GM12878 (cell line): Measurements from ENCODE around the gene NDOR1. TPM values are rescaled to one million over a fixed set of nuclear protein-coding genes. Genes with fewer than 3 reads are reported as not detected.

Experiments used
- ATAC-seq: fragments of 200-7000 bp; cut with Tn5 transposase; 3 replicates; pipeline ENCODE4 v1.9.1; 2020; ENCODE audit warnings: mild to moderate bottlenecking, moderate library complexity
- BruUV-seq: library from RNA; stranded (reverse); fragments of 400-500 nt; replicated peaks from 2 replicates; lab custom pipeline; 2021; lab: Mats Ljungman, UMichigan
- CTCF ChIA-PET: fragments of 300-600 bp; sonication (Branson Sonifier 250); formaldehyde crosslinking; extraction: SDS; loops from one replicate; lab custom pipeline; 2021; ENCODE audit warnings: inconsistent platforms; lab: Yijun Ruan, JAX
- POLR2A ChIA-PET: fragments of 350-600 bp; formaldehyde crosslinking; extraction: SDS; loops from one replicate; lab custom pipeline; 2021; ENCODE audit warnings: inconsistent platforms; lab: Charles Lee
- RAD21 ChIA-PET: fragments of 300-600 bp; sonication (Branson Sonifier 250); formaldehyde crosslinking; loops from one replicate; lab custom pipeline; 2023; ENCODE audit warnings: antibody characterized with exemption; ENCODE audit not compliant: unreplicated experiment; lab: Charles Lee
- SMC1A ChIA-PET: fragments of 300-600 bp; sonication (Branson Sonifier 250); formaldehyde crosslinking; loops from one replicate; lab custom pipeline; 2023; ENCODE audit not compliant: unreplicated experiment, uncharacterized antibody; lab: Charles Lee
- DNase-seq: peaks from one replicate; pipeline ENCODE4 v3.0.0-alpha.2; 2011; ENCODE audit warnings: low read depth, low spot score
- FAIRE-seq: peaks from 3 replicates; lab custom pipeline; 2011; peaks lifted over from hg19 to GRCh38; lab: Jason Lieb, UNC
- H2AFZ ChIP-seq: 2 replicates; pipeline ENCODE4 v1.6.0; 2011; ENCODE audit warnings: low read depth, low read length, control low read depth; ENCODE audit not compliant: control insufficient read depth
- H3K27ac ChIP-seq: 2 replicates; pipeline ENCODE4 v1.5.1; 2011; ENCODE audit warnings: control low read depth; ENCODE audit not compliant: control insufficient read depth, insufficient read depth
- H3K27me3 ChIP-seq, 2 experiments: replicated peaks in 1 of 2; 2 replicates each; pipeline versions ENCODE4 v1.6.0 to v1.6.1; 2011; ENCODE audit warnings: low read length in 1 of 2; ENCODE audit not compliant: control insufficient read depth in 2 of 2, insufficient read depth in 2 of 2
- H3K36me3 ChIP-seq, 2 experiments: 2 replicates each; pipeline ENCODE4 v1.5.1; 2011; ENCODE audit warnings: low read length in 1 of 2; ENCODE audit not compliant: control insufficient read depth in 2 of 2, insufficient read depth in 2 of 2
- H3K4me1 ChIP-seq: 2 replicates; pipeline ENCODE4 v1.6.1; 2011; ENCODE audit warnings: mild to moderate bottlenecking, low read length, moderate library complexity, mixed read lengths; ENCODE audit not compliant: control insufficient read depth, insufficient read depth
- H3K4me2 ChIP-seq: 2 replicates; pipeline ENCODE4 v1.6.0; 2011; ENCODE audit warnings: control low read depth; ENCODE audit not compliant: control insufficient read depth, insufficient read depth
- H3K4me3 ChIP-seq: fragments of 200-600 bp; sonication (generic); 2 replicates; pipeline ENCODE4 v1.5.1; 2016
- H3K79me2 ChIP-seq: 2 replicates; pipeline ENCODE4 v1.6.0; 2011; ENCODE audit warnings: low read length; ENCODE audit not compliant: control insufficient read depth, insufficient read depth
- H3K9ac ChIP-seq: 2 replicates; pipeline ENCODE4 v1.8.0; 2011; ENCODE audit warnings: low read length, control low read depth, mixed read lengths; ENCODE audit not compliant: control insufficient read depth, insufficient read depth
- H3K9me3 ChIP-seq: replicated peaks from 3 replicates; pipeline ENCODE4 v1.5.1; 2011; ENCODE audit warnings: mild to moderate bottlenecking, low read length; ENCODE audit not compliant: control insufficient read depth, insufficient read depth
- H4K20me1 ChIP-seq: 2 replicates; pipeline ENCODE4 v1.6.0; 2011; ENCODE audit not compliant: control insufficient read depth, insufficient read depth
- BCL11A ChIP-seq: IDR thresholded peaks from 2 replicates; pipeline ENCODE4 v1.6.1; 2011; ENCODE audit warnings: low read depth, low read length
- BHLHE40 ChIP-seq, 2 experiments: fragments of 450-650 bp in 1 of 2; IDR thresholded peaks; 2 replicates each; pipeline ENCODE4 v1.6.1; 2011 to 2017; ENCODE audit warnings: low read depth in 2 of 2, borderline replicate concordance in 1 of 2, improper control_type of control experiment in 1 of 2, low read length in 1 of 2, mild to moderate bottlenecking in 1 of 2
- EGR1 ChIP-seq, 2 experiments: IDR thresholded peaks; 1 replicate in 1 of 2; 2 replicates in 1 of 2; pipeline ENCODE4 v1.6.1; 2011 to 2012; ENCODE audit warnings: low read depth in 2 of 2, low read length in 2 of 2, borderline replicate concordance in 1 of 2, mild to moderate bottlenecking in 1 of 2, moderate library complexity in 1 of 2
- IKZF1 ChIP-seq: fragments of 450-650 bp; conservative IDR thresholded peaks from 2 replicates; pipeline ENCODE4 v1.6.1; 2017; ENCODE audit warnings: antibody characterized with exemption, mild to moderate bottlenecking
- JUNB ChIP-seq: IDR thresholded peaks from 2 replicates; pipeline ENCODE4 v1.6.1; 2016; ENCODE audit warnings: antibody characterized with exemption, mild to moderate bottlenecking
- NRF1 ChIP-seq: conservative IDR thresholded peaks from 2 replicates; pipeline ENCODE4 v1.6.1; 2011; ENCODE audit warnings: mild to moderate bottlenecking, low read depth, low read length, improper control_type of control experiment
- POU2F2 ChIP-seq: IDR thresholded peaks from 3 replicates; pipeline ENCODE4 v1.6.1; 2011; ENCODE audit warnings: low read depth, mild to moderate bottlenecking, low read length, borderline replicate concordance
- RBBP5 ChIP-seq: fragments of 200-600 bp; sonication (generic); conservative IDR thresholded peaks from 2 replicates; pipeline ENCODE4 v1.6.1; 2016
- TBL1XR1 ChIP-seq: IDR thresholded peaks from 2 replicates; pipeline ENCODE4 v1.6.1; 2012; ENCODE audit warnings: low read depth, low read length, improper control_type of control experiment
- TCF7 ChIP-seq: IDR thresholded peaks from 2 replicates; pipeline ENCODE4 v1.6.1; 2014; ENCODE audit warnings: antibody characterized with exemption, borderline replicate concordance
- YY1 ChIP-seq: IDR thresholded peaks from 2 replicates; pipeline ENCODE4 v1.6.1; 2011; ENCODE audit warnings: low read depth, mild to moderate bottlenecking, low read length
- ZNF217 ChIP-seq: fragments of 450-650 bp; IDR thresholded peaks from 2 replicates; pipeline ENCODE4 v1.6.1; 2017; ENCODE audit warnings: antibody characterized with exemption, mild to moderate bottlenecking
- WGBS: methylation state at CpG from one replicate; pipeline ENCODE4 v1.1.6; 2016; ENCODE audit warnings: low lambda C conversion rate; ENCODE audit not compliant: insufficient replicate concordance, insufficient coverage; ENCODE audit errors: missing lambda C conversion rate; 5-methylcytosine and 5-hydroxymethylcytosine counted together
- in situ Hi-C: fragments of 300-500 bp; cut with MboI; formaldehyde crosslinking; loops from 9 replicates; pipeline ENCODE4 v1.14.3; 2018; ENCODE audit warnings: mixed read lengths
- intact Hi-C: fragments of 100-400 bp; cut with micrococcal nuclease; formaldehyde crosslinking; loops from one replicate; pipeline ENCODE4 v1.14.2; 2022; ENCODE audit not compliant: unreplicated experiment
- polyA plus RNA-seq, 11 experiments: library from polyadenylated mRNA; depleted of rRNA in 4 of 11; unstranded in 6 of 11; stranded (reverse) in 5 of 11; fragments of >200 nt; fragmentation: Nextera tagmentation in 4 of 11; fragmentation: Illumina TruSeq in 1 of 11; extraction: Ambion mirVana in 4 of 11; extraction: Trizol in 1 of 11; gene quantifications; 1 replicate in 1 of 11; 2 replicates in 10 of 11; pipeline versions ENCODE4 v1.2.1 to v1.2.3, GENCODE V29; 2011 to 2016; ENCODE audit warnings: inconsistent platforms in 2 of 11, missing spikeins in 2 of 11, low read depth in 1 of 11
- total RNA-seq, 4 experiments: library from RNA; depleted of rRNA in 3 of 4; stranded (reverse); fragments of >200 nt in 3 of 4; fragmentation: Illumina TruSeq in 1 of 4; extraction: Trizol in 1 of 4; gene quantifications; 2 replicates each; pipeline versions ENCODE4 v1.2.1 to v1.2.3, GENCODE V29; 2013 to 2021
- TF ChIP-seq, protein P1 (sequence below): fragments of 450-650 bp; IDR thresholded peaks from 2 replicates; pipeline ENCODE4 v1.6.1; 2016; ENCODE audit warnings: mild to moderate bottlenecking
- TF ChIP-seq, protein P2 (sequence below): fragments of 450-650 bp; formaldehyde crosslinking; IDR thresholded peaks from 2 replicates; pipeline ENCODE4 v1.4.0; 2022; ENCODE audit warnings: mild to moderate bottlenecking, moderate library complexity
- TF ChIP-seq, protein P3 (sequence below): IDR thresholded peaks from 2 replicates; pipeline ENCODE4 v1.6.1; 2011; ENCODE audit warnings: low read depth, mild to moderate bottlenecking, low read length, moderate library complexity, borderline replicate concordance; ENCODE audit errors: extremely low read depth
- TF ChIP-seq, protein P4 (sequence below): IDR thresholded peaks from 2 replicates; pipeline ENCODE4 v1.6.1; 2012; ENCODE audit warnings: low read length, inconsistent platforms

The NDOR1 gene
- total and polyA plus RNA-seq, 10 of the 15 experiments (the other 5 are each of a cell fraction or from before 2014, with no cell fraction given): 0.04 to 32.9 (median 11.1) TPM

DNA sequence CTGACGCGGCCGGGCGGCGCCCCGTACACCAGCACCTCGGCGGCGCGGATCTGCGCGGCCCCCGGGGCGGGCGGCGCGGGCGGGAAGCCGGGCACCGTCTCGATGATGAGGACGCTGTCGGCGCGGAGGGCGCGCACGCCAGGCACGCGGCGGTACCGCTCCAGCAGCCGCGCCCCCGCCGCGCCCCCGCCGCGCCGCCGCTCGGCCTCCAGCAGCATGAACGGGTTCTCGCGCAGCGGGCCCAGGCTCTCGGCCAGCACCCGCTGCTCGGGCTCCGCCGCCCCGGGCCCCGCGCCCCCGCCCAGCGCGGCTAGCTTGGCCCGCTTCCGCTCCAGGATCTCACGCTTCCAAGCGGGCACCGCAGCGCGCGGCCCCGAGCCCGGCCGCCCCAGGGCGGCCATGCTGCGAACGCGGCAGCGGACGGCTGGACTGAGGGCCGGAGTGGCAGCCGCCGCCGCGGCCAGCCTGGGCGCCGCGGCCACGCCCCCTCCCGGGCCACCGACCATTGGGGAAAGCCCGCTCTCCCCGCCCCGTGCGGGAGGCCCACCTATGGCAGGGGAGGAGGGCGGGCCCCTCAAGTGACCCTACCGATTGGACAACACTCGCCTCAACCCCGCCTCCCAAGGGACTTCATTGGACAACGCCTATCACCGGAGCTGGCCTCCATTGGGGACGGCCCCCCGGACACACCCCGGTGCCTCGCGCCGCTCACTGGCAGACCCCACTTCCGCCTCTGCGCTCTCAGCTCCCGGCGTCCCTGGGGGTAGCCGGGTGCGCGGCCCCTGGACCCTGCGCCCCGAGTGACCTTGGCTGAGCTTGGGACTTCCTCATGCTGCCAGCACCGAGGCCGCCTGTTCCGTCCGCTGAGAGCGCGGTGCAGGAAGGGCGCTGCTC, 4.9 kb upstream of the NDOR1 start, which contains the start of gene TPRN:
TPRN (minus strand) TSS at position 431 of the 894 bp plus-strand sequence; CDS start at position 401, 30 bp downstream.
- Histone ChIP-seq H3K4me2 (peak within 1 kb of the TSS; percentile 86), H3K9ac (peak within 1 kb of the TSS; percentile 78), H3K9me3 (no peaks in the 10 kb centered on the region), H3K4me1 (peaks cover 32% of the 10 kb centered on the region), H4K20me1 (no peaks in the 10 kb centered on the region), H2AFZ (peak within 1 kb of the TSS; percentile 74), H3K4me3 (peak within 1 kb of the TSS; percentile 77), H3K27ac (peak within 1 kb of the TSS; percentile 62), H3K79me2 (peaks cover 26% of the 10 kb centered on the region), H3K27me3 (no peaks in the 10 kb centered on the region), H3K36me3 (no peaks in the 10 kb centered on the region)
- WGBS: under 1% methylated on average over 78 of the region's 118 CpGs
- FAIRE-seq (peak; percentile 99), ATAC-seq (peak; percentile 96), DNase-seq (peak; percentile 95)
- ChIA-PET CTCF (interaction anchor here (0.6 to 1.9 kb wide), 7 partner anchors 12 to 76 kb away, joined by 3 to 11 read pairs (median 4); partner anchors contain the start of genes ANAPC2 and SSNA1), POLR2A (interaction anchor here (0.5 to 8.0 kb wide), 18 partner anchors 11 to 225 kb away, joined by 3 to 68 read pairs (median 5); partner anchors contain the start of genes CYSRT1, MAN1B1, RNF208 and SAPCD2), SMC1A (interaction anchor here (1.0 to 4.6 kb wide), 5 partner anchors 11 to 253 kb away, joined by 3 to 18 read pairs (median 4); partner anchors contain the start of genes CYSRT1 and RNF208), RAD21 (interaction anchor here (0.7 to 1.5 kb wide), 9 partner anchors 12 to 112 kb away, joined by 3 to 9 read pairs (median 4); partner anchors contain the start of genes ANAPC2, RNF208, SSNA1 and TUBB4B)
- in situ Hi-C loops: no loop called here
- intact Hi-C loops: loop anchor here (2.0 kb wide), 2 partner anchors 22 to 78 kb away; partner anchors contain the start of gene RNF208
- no TSS peak for BruUV-seq
- TF ChIP-seq TBL1XR1 (peak; percentile 22; the same call in 1 of the 2 replicates), POU2F2 (peak; percentile 12; the same call in 1 of the 3 replicates), BCL11A (no peak), JUNB (no peak), BHLHE40 (IDR thresholded peaks at IDR 0.05; ENCODE audit: borderline replicate concordance in 1 of 2, low read depth in 2 of 2, low read length in 1 of 2) (peak; percentile 19 to 69; a peak in 2 of 4 replicates), NRF1 (peak; percentile 30; the same call in 1 of the 2 replicates), TCF7 (no peak), ZNF217 (peak; percentile 49; the same call in 1 of the 2 replicates), EGR1 (IDR thresholded peaks at IDR 0.05; ENCODE audit: borderline replicate concordance in 1 of 2, low read depth in 2 of 2, low read length in 2 of 2) (peak in 1 of 2 experiments; percentile 23; a peak in 1 of 3 replicates), IKZF1 (peak; percentile 60), RBBP5 (no peak), YY1 (peak; percentile 92)
- TF ChIP-seq, protein P1, sequence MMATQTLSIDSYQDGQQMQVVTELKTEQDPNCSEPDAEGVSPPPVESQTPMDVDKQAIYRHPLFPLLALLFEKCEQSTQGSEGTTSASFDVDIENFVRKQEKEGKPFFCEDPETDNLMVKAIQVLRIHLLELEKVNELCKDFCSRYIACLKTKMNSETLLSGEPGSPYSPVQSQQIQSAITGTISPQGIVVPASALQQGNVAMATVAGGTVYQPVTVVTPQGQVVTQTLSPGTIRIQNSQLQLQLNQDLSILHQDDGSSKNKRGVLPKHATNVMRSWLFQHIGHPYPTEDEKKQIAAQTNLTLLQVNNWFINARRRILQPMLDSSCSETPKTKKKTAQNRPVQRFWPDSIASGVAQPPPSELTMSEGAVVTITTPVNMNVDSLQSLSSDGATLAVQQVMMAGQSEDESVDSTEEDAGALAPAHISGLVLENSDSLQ: peak; percentile 71
- TF ChIP-seq, protein P2, sequence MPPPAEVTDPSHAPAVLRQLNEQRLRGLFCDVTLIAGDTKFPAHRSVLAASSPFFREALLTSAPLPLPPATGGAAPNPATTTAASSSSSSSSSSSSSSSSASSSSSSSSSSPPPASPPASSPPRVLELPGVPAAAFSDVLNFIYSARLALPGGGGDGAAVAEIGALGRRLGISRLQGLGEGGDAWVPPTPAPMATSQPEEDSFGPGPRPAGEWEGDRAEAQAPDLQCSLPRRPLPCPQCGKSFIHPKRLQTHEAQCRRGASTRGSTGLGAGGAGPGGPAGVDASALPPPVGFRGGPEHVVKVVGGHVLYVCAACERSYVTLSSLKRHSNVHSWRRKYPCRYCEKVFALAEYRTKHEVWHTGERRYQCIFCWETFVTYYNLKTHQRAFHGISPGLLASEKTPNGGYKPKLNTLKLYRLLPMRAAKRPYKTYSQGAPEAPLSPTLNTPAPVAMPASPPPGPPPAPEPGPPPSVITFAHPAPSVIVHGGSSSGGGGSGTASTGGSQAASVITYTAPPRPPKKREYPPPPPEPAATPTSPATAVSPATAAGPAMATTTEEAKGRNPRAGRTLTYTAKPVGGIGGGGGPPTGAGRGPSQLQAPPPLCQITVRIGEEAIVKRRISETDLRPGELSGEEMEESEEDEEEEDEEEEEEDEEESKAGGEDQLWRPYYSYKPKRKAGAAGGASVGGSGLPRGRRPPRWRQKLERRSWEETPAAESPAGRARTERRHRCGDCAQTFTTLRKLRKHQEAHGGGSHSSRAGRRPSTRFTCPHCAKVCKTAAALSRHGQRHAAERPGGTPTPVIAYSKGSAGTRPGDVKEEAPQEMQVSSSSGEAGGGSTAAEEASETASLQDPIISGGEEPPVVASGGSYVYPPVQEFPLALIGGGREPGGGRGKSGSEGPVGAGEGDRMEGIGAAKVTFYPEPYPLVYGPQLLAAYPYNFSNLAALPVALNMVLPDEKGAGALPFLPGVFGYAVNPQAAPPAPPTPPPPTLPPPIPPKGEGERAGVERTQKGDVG (CRISPR knock-in tag): no peak
- TF ChIP-seq, protein P3, sequence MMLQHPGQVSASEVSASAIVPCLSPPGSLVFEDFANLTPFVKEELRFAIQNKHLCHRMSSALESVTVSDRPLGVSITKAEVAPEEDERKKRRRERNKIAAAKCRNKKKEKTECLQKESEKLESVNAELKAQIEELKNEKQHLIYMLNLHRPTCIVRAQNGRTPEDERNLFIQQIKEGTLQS: no peak
- TF ChIP-seq, protein P4, sequence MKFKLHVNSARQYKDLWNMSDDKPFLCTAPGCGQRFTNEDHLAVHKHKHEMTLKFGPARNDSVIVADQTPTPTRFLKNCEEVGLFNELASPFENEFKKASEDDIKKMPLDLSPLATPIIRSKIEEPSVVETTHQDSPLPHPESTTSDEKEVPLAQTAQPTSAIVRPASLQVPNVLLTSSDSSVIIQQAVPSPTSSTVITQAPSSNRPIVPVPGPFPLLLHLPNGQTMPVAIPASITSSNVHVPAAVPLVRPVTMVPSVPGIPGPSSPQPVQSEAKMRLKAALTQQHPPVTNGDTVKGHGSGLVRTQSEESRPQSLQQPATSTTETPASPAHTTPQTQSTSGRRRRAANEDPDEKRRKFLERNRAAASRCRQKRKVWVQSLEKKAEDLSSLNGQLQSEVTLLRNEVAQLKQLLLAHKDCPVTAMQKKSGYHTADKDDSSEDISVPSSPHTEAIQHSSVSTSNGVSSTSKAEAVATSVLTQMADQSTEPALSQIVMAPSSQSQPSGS: no peak
